Neural cell (in vitro differentiated cells): ENCODE results near the gene VANGL1.

Experiments
- EZH2 ChIP-seq: fragments of 200-600, 300-800 bp; shearing (Covaris generic), sonication (generic); IDR thresholded peaks from 2 replicates; pipeline ENCODE4 v1.6.1; 2014; ENCODE audit warnings: antibody characterized with exemption, low read length, borderline replicate concordance, mild to moderate bottlenecking; ENCODE audit not compliant: insufficient read depth, poor library complexity, severe bottlenecking
- POLR2AphosphoS5 ChIP-seq: IDR thresholded peaks from 2 replicates; pipeline ENCODE4 v1.6.1; 2012
- SMC3 ChIP-seq: fragments of 450-650 bp; conservative IDR thresholded peaks from 2 replicates; pipeline ENCODE4 v1.6.1; 2014; ENCODE audit warnings: antibody characterized with exemption, mild to moderate bottlenecking, moderate library complexity; ENCODE audit not compliant: poor library complexity
- TAF1 ChIP-seq: IDR thresholded peaks from 2 replicates; pipeline ENCODE4 v1.6.1; 2012; ENCODE audit warnings: low read depth
- TF ChIP-seq, protein P1 (sequence below): fragments of 450-650 bp; IDR thresholded peaks from 2 replicates; pipeline ENCODE4 v1.5.1; 2014; ENCODE audit warnings: antibody characterized with exemption, mild to moderate bottlenecking, moderate library complexity; ENCODE audit not compliant: poor library complexity, severe bottlenecking
- TF ChIP-seq, protein P2 (sequence below): IDR thresholded peaks from 2 replicates; pipeline ENCODE4 v1.6.1; 2012; ENCODE audit warnings: borderline replicate concordance

DNA sequence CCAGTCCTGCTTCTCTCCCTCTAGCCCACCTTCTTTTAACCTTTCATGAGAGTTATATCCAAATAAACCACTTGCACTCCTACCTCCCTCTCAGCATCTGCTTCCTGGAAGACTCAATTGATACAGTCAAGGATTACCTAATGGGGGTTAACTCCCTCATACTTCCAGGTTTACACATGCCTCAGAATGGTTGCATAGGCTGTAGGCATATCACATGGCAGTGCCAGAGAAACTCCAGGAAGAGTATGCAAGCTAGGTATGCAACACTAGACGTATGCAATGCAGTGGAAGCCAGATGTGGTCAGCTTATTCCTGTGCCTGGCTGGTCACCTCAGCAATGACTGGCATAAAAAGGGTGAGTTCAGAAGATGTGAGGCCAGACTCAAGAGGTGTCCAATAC is 32.7 kb upstream of the VANGL1 start:
- TF ChIP-seq, protein P1, sequence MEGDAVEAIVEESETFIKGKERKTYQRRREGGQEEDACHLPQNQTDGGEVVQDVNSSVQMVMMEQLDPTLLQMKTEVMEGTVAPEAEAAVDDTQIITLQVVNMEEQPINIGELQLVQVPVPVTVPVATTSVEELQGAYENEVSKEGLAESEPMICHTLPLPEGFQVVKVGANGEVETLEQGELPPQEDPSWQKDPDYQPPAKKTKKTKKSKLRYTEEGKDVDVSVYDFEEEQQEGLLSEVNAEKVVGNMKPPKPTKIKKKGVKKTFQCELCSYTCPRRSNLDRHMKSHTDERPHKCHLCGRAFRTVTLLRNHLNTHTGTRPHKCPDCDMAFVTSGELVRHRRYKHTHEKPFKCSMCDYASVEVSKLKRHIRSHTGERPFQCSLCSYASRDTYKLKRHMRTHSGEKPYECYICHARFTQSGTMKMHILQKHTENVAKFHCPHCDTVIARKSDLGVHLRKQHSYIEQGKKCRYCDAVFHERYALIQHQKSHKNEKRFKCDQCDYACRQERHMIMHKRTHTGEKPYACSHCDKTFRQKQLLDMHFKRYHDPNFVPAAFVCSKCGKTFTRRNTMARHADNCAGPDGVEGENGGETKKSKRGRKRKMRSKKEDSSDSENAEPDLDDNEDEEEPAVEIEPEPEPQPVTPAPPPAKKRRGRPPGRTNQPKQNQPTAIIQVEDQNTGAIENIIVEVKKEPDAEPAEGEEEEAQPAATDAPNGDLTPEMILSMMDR, result no peak
- TF ChIP-seq POLR2AphosphoS5 (no peak), TAF1 (no peak), SMC3 (no peak), EZH2 (no peak)
- TF ChIP-seq, protein P2, sequence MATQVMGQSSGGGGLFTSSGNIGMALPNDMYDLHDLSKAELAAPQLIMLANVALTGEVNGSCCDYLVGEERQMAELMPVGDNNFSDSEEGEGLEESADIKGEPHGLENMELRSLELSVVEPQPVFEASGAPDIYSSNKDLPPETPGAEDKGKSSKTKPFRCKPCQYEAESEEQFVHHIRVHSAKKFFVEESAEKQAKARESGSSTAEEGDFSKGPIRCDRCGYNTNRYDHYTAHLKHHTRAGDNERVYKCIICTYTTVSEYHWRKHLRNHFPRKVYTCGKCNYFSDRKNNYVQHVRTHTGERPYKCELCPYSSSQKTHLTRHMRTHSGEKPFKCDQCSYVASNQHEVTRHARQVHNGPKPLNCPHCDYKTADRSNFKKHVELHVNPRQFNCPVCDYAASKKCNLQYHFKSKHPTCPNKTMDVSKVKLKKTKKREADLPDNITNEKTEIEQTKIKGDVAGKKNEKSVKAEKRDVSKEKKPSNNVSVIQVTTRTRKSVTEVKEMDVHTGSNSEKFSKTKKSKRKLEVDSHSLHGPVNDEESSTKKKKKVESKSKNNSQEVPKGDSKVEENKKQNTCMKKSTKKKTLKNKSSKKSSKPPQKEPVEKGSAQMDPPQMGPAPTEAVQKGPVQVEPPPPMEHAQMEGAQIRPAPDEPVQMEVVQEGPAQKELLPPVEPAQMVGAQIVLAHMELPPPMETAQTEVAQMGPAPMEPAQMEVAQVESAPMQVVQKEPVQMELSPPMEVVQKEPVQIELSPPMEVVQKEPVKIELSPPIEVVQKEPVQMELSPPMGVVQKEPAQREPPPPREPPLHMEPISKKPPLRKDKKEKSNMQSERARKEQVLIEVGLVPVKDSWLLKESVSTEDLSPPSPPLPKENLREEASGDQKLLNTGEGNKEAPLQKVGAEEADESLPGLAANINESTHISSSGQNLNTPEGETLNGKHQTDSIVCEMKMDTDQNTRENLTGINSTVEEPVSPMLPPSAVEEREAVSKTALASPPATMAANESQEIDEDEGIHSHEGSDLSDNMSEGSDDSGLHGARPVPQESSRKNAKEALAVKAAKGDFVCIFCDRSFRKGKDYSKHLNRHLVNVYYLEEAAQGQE, result no peak
